ENCODE measurements around the gene RFX1.

DNA sequence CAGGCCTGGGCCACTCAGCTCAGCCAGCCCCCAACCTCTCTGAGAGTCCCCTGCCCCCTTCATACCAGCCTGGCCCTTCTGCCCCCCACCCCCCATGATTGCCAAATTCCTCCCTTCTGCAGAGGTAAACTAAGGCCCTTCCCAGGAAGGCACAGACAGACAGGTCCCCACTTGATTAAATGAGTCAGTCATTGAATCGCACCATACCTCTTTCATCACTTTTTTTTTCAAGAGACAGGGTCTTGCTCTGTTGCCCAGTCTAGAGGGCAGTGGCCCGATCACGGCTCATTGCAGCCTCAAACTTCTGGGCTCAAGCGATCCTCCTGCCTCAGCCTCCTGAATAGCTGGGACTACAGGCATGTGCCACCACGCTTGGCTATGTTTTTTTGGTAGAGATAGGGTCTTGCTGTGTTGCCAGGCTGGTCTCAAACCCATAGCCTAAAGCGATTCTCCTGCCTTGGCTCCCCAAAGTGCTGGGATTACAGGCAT is 73.9 kb downstream of the RFX1 start:
- TF ChIP-seq EZH2 (IDR thresholded peaks at IDR 0.05; ENCODE audit: insufficient read depth, poor library complexity, severe bottlenecking) (no peak), EZH2phosphoT487 (IDR thresholded peaks at IDR 0.05; ENCODE audit: insufficient read depth, low read depth) (no peak)

Measured in GM23248 (cell line).